Measurements from ENCODE around the gene FAM229A.
"Not testable (repeated sequence)": the region's sequence is repeated elsewhere in the genome, so short reads cannot be mapped to it uniquely, and the experiment has no call there.

Gene FAM229A

DNA sequence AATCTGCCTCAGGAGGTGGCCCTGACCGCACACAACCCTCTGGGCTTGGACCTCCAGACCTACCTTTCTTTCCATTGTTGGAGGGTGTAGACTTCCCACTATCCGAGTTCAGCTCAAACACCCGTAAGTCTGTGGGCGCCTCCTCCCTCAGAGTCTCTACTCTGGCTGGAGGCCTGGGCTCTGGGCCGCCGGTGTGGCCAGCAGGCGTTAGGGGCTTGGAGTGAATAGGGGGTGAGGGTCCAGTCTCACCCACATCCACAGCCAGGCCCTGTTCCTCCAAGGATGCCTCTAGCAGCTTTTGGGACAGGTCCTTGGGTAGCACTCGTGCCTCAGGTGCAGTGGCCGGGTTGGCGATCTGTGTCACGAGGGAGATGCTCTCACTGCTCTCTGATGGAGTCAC, 13.9 kb upstream of the FAM229A start:
- no peak for DNase-seq (ENCODE audit: low spot score)

DNA sequence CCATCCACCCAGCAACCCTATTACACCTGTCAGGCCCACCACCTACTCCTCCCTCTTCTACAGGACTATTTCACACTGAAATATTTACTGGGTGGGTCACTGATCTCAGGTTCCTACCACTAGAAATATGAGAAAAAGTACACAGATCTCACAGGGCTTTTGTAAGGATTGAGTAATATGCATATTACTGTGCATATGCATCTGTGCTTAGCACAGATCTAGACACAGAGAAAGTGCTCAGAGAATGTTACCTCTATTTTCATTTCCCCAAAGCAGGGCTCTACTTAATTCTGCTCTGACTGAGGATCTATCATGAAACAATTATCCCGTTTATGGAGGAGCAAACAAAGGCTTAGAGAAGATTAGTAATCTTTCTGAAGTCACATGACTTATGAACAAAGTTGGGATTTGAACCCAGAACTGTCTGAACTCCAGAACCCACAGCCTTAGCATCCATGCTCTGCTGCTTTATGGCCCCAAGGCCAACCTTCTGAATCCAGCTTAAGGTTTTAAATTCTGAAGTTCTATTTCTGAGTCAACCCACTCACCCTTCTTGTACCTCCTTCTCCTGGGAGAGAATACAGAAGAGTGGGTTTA, 11.8 kb upstream of the FAM229A start:
- DNase-seq (ENCODE audit: low spot score): no peak

DNA sequence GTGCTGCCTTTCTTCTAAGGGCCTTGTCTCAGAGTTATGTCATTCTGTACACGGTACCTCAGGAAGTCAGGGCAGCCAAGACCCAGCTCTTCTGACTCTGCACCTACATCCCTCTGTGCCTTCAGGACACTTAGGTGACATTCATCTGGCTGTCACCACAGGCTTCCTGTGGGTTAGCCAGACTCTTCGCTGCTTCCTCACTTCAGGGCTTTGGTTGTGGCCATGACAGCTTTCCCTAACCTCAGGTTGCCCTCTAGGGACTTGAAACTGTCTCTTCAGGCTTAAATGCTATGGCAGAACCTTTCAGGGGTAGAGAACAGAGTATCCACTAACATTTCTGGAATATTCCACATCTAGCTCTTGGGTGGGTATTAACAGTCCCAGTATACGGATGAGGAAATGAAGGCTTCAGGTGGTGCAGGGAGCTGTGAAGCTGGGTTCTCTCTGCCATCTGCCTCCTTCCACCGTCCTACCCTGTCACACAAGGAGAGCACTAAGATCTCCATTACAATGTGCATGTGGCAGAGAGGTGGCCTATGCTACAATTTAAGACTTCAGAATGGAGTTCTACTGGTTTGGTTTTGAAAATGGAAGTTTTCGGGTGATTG, 10.0 kb upstream of the FAM229A start:
- DNase-seq (ENCODE audit: low spot score): no peak

DNA sequence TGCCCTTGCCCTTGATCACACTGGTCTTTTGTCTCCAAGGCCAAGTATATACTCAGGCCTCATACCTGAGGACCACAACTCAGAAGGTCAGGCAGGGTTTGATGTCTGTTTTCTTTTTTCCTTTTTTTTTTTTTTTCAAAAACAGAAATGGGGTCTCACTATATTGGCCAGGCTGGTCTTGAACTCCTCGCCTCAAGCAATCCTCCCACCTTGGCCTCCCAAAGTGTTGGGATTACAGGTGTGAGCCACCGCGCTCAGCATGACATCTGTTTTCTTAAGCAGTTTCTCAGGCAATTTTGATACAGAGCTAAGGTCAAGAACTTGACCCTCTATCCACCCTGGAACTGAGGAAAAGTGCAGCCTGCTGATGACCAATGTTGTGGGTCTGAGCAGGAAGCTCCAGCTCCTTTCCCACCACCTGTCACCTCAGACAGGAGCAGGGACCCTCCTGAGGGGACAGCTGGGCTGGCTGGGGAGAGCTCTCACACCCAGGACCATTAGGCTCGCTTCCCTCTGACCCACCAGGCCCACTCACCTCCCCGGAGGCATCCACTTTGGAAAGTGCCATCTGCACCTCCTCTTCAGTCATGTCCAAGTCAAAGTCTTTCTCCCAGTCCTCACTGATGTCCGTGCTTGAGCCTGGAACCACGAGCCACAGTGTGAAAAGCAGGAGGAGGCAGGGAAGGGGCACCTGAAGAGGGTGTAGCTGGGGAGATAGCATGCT, 5.8 kb upstream of the FAM229A start:
- DNase-seq (ENCODE audit: low spot score): no peak

DNA sequence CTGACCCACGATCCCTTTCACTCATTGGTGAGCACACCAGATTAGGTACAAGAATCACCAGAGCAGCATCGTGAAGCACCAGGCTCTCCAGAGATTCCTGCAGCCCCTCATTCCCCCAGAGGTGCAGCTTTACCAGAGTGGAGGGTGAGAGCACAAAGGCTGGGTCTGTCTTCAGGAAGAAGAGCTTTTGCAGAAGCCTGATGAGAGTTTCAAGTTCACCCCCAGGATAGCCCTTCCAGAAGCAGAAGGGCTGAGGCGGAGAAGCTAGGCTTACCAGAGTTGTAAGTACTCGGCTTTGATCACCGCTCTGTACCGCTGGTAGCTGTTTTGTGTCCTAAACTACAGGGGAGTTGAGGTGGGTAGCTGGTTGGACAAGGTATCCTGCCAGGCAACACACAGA, 3.2 kb upstream of the FAM229A start:
- no peak for DNase-seq (ENCODE audit: low spot score)

DNA sequence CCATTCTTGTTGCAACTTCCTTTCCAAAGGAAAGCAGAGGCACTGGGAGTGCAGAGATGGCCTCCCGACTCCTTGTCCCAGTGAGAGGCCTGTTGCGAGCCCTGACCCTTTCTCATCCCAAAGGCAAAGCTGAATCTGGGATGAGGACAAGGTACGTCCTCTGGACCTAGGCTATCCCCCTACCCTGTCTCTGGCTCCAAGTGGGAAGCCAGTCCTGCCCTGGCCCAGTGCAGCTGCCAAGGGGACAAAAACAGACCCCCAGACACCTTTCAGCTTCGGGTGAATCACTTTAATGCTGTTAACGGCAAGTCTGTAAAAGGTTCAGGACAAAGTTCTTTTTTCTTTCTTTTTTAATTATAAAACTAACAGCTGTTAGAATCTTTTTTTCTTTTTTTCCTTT, 2.6 kb upstream of the FAM229A start:
- no peak for DNase-seq (ENCODE audit: low spot score)

DNA sequence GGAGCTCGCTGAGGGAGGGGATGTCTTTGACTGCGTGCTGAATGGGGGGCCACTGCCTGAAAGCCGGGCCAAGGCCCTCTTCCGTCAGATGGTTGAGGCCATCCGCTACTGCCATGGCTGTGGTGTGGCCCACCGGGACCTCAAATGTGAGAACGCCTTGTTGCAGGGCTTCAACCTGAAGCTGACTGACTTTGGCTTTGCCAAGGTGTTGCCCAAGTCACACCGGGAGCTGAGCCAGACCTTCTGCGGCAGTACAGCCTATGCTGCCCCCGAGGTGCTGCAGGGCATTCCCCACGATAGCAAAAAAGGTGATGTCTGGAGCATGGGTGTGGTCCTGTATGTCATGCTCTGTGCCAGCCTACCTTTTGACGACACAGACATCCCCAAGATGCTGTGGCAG, 1.4 kb upstream of the FAM229A start:
- no peak for DNase-seq (ENCODE audit: low spot score)

DNA sequence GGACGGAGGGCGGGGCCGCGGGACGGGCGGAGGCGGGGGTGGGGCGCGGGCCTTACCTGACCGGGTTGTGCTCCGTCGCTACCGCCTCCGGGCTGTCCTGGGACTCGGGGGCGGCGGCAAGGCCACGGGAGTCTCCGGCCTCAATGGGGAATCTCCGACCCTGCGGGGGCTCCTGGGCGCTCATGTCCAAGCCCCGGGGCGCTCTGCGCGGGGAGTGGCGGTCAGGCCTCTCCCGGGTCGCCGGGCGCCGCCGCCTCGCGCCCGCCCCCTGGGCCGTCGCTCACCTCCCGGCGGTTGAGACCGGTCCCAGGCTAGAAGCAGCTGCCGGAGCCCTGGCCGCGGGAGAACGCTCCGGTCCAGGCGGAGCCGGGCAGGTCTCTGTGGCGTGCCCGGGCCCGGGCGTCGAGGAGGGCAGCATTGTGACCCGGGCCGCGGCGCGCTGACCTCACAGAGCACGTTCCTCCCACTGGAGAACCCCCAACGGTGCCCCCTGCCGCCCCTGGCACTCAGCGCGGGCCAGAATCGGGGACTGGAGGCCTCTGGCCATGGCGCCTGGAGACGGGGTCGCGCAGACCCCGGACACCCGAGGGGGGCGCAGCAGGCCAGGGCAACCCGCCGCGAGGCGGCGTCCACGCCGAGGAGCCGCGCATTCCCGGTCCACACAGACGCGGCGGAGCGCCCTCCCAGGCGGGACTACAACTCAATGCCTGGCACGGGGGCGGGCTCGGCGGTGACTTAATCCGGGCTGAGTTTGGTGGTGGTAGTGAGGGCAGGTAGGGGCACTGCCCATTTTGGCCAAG, 411 bp downstream of the FAM229A start:
- DNase-seq (ENCODE audit: low spot score): peak; percentile 72

DNA sequence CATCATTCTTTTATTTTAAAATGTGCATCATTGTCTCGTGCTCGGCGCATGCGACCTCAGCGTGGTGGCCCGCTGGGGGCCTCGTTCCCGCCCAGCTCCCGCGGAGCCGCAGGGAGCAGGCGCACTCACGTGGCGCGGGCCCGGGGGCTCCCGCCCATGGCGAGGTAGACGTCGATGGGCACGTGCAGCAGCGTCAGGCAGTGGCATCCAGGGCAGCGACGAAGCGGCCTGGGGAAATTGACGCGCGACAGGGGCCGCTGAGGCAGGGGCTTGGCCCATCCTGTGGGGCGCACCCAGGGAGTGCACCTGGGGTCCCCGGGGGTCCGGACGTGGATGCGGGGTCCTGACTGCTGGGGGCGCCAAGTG, 994 bp downstream of the FAM229A start:
- no peak for DNase-seq (ENCODE audit: low spot score)

DNA sequence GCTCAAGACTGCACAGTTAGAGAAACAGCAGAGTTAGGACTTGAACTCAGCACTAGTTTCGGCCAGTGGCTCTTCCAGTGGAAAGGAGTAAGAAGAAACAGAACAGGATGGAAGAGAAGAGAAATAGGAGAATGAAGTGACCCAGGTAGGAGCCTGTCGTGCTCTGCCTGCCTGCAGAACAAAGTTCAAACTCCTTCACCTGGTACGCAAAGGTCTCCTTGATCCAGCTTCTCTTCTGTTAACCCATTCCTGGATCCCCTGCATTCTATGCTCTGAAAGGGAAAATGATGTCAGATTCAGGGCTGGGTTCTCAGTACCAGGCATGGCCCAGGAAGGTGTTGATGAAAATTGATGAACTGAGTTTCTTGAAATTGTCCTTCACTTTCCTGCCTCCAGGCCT, 3.9 kb downstream of the FAM229A start:
- no peak for DNase-seq (ENCODE audit: low spot score)

DNA sequence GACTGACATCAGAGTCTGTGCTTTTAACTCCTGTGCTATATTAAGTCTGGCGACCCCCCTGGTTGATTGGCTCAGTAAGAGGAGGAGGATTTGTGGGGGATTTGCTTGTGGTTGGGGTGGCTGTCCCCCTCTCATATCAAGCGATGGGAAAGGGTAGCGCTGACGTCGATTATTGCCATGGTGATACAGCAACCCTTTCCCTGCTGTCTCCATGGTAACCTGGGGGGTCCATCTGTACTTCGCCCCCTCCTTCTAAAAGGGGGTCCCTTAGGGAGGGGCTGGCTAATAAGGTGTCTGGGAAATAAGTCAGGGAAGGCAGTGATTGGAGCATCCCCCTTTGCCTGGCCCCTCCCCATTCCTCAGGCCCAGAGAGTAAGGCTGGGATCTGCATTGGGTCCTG, 4.7 kb downstream of the FAM229A start:
- DNase-seq (ENCODE audit: low spot score): no peak

DNA sequence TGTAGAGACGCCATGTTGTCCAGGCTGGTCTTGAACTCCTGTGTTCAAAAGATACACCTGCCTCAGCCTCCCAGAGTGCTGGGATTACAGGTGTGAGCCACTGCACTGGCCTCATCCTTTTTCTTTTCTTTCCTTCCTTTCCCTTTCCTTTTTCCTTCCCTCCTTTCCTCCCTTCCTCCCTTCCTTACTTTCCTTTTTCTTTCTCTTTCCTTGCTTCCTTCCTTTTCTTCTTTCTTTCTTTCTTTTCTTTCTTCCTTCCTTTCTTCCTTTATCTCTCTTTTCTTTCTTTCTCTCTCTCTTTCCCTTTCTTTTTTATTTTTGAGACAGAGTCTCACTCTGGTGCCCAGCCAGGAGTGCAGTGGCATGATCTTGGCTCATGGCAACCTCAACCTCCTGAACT, 5.8 kb downstream of the FAM229A start:
- DNase-seq (ENCODE audit: low spot score): no peak

DNA sequence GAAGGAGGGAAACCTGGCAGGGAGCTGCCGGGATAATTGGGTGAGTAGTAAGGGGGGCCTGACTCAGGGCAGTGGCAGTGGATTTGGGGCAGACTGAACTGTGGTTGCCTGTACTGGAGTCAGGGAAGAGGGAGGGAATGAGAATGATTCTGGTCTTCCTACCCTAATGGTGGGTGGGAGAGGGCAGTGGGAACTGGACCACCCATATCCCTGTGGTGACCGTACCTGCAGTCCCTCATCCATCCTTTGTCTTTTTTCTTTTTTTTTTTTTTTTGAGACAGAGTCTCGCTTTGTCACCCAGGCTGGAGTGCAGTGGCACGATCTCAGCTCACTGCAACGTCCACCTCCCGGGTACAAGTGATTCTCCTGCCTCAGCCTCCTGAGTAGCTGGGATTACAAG, 6.5 kb downstream of the FAM229A start:
- DNase-seq (ENCODE audit: low spot score): not testable (repeated sequence)

DNA sequence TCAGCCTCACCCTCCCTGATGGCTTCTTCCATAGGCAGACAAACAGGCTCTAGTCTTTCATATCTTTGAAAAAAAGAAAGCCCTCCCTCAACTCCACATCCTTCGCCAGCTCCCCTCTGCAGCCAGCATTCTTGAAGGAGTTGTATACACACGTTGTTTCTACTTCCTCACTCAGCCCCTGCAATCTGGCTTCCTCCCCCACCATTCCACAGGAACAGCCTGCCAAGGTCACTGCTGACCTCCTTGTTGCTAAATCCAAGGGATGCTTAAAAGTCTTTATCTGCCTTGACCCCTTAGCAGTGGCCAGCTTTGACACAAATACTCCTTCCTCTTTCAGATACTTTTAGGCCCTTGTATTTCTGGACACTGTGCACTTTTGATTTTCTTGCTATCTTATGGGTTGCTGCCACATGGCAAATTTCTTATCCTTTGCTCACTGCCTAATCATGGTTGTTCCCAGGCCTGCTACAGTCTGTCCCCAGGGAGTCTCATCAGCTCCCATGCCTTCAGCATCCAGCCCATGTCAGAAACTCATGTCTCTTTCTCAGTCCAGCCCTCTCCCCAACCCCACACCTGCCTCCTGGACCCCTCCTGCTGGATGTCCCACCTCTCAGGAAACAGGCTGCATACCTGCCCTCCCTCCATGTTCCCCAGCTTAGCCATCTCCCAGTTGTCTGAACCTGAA, 8.3 kb downstream of the FAM229A start:
- DNase-seq (ENCODE audit: low spot score): peak; percentile 57

DNA sequence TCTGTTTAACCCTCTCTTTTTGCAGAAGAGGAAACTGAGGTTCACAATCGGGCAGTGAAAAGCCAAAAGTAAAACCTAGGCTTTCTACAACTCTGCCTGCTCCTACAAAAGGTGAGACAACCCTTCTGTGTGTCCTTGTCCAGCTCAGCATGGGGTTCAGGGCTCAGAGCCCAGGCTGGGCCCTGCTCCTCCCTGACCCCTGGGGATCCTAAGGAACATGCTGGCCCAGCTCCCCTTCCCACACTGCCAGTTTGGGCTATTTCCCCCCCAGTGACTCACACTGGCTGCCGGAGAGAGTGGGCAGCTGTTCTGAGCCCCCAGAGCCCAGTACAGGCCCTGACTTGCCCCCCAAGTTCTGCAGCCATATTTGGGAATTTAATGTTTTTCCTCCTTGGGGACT, 8.9 kb downstream of the FAM229A start:
- DNase-seq (ENCODE audit: low spot score): no peak

DNA sequence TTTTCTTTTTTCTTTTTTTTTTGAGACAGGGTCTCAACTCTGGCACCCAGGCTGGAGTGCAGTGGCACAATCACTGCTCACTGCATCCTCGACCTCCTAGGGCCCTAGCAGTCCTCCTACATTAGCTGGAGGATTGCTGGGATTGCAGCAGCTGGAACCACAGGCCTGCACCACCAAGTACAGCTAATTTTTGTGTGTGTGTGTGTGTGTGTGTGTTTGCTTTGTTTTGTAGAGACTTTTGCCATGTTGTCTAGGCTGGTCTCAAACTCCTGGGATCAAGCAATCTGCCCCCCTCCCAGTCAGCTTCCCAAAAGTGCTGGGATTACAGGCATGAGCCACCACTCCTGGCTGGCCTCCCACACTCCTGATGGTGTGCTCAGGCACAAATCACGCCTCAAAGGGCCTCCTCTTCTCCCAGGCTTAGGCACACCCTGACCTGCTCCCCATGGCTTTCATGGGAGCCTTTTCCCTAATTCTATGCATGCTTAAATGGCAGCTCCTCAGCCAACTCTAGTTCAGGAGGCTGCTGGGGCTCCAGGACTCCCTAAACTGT, 9.4 kb downstream of the FAM229A start:
- DNase-seq (ENCODE audit: low spot score): no peak

DNA sequence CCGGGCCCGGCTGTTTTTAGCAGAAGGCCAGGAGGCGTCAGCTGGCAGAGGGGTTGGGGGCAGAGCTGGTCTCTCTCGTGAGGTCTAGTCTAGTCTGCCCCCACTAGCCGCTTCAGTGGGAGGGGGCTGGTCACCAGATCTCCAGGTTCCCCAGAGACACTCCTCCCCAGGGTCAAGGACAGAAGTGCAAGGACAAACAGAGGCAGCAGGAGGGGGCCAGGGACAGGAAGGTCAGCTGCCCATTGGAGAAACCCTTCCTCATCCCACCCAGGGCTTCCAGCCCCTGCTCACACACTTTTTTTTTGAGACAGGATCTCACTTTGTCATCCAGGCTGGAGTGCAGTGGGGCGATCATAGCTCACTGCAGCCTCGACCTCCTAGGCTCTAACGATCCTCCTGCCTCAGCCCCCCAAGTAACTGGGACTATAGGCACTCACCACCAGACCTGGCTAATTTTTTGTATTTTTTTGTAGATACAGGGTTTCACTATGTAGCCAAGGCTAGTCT, 10.0 kb downstream of the FAM229A start:
- no peak for DNase-seq (ENCODE audit: low spot score)

DNA sequence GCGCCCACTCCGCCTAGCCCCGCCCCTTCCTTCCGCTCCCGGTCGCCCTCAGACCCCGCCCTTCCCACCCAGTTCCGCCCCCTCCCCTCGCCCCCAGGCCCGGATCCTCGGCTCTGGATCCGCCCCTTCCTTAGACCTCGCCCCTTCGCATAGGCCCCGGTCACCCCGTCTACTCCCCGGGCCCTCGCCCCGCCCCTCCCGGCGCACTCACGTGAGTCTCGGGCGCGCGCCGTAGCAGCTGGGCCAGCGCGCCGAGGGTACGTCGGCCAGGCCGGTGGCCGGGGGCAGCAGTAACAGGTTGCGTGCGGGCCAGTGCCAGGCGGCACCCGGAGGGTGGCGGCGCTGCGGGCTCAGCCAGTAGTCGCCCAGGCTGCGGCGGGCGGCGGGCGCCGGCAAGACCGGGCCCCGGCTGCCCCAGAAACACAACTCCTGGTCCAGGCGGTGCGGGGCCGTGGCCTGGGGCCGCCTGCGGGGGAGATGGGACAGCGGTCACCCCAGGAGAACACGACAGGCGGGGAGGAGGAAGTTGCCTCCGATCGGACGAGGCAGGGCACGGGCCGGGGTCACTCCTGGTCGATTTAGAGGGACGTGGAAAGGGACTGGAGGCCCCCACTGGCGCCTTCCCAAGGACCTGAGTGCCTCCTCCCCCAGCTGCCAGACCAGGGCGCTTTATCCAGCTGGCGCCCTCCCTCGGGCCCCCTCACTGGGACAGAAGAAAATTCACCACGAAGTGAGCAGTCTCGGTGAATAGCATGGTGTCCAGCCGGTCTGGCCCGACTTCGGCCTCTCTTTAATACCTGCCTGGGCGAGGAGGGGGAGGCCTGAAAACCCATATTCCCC, 10.7 kb downstream of the FAM229A start:
- peak; percentile 100 for DNase-seq (ENCODE audit: low spot score)

DNA sequence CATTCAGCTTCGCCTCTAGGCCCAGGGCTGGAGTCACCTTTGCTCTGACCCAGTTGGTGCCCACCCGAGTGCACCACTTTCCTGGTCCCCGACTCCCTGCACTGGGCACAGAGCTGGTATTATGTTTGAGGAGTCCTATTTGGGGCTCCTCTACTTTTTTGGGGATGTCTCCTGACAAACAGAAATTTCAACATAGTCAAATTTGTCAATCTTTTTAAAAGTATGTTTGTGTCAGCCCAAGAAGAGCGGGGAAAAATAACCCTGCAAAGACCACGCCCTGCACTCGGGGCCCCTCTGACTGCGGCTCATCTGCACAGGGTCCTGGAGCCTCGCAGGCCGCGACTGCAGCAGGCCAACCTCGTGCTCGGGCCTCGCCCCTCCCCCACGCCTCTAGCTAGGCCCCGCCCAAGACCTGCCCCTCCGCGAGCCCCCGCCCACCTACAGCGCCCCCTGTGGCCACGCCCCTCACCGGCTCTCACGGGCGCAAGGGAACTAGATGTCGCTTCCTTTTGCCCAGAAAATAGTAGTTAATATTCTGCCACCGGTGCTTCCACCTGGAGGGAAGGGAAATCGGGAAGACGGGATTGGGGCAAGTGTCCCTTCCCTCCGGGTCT, 11.4 kb downstream of the FAM229A start:
- peak; percentile 93 for DNase-seq (ENCODE audit: low spot score)

DNA sequence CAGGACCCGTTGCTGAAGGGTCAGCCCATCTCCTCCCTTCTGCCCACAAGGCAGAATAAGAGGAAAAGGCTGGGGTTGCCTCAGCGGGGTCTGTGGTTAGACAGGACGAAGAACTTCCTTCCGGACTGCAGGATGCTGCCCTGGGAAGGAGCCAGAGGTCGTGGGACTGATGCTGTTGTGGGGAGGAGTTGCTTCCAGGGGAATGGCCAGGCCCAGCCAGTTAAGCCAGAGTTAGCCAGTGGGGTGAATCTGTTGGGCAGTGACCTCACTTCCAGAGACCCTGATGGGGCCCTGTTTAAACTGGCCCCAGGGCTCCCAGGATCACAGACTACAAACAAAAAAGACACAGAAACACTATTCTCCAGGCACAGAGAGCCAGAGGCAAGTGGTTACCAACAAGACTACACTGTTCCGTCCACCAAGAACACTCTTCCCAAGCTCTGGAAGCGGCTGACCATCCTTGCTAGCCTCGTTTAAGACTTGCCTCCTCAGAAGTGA, 13.0 kb downstream of the FAM229A start:
- DNase-seq (ENCODE audit: low spot score): no peak

Data from GM03348 (cell line).